SK-N-SH (cell line): ENCODE measurements around the gene TRAF1. TPM values are rescaled to one million over a fixed set of nuclear protein-coding genes. Genes with fewer than 3 reads are reported as not detected.

Experiments used
- CTCF ChIA-PET: fragments of 300-600, 350-600 bp; formaldehyde crosslinking; extraction: SDS; loops from one replicate; lab custom pipeline; 2021; lab: Yijun Ruan, JAX
- POLR2A ChIA-PET: fragments of 350-600 bp; sonication (Branson Sonifier 250); formaldehyde crosslinking; extraction: SDS; loops from one replicate; lab custom pipeline; 2020; ENCODE audit warnings: antibody characterized with exemption, inconsistent platforms; lab: Yijun Ruan, JAX
- DNase-seq: peaks from one replicate; pipeline ENCODE4 v3.0.0; 2012
- H2AFZ ChIP-seq: fragments of 200-600 bp; sonication (generic); 2 replicates; pipeline ENCODE4 v1.8.1; 2016; ENCODE audit warnings: antibody characterized with exemption, mild to moderate bottlenecking, low read depth
- H3F3A ChIP-seq: fragments of 200-600 bp; sonication (generic); replicated peaks from 2 replicates; pipeline ENCODE3; 2016; ENCODE audit warnings: antibody characterized with exemption, mild to moderate bottlenecking; ENCODE audit not compliant: insufficient read depth
- H3K27ac ChIP-seq, 2 experiments: fragments of 200-500 bp in 1 of 2; fragments of 200-600 bp in 1 of 2; sonication (Bioruptor generic) in 1 of 2; sonication (generic), shearing (Covaris generic) in 1 of 2; 2 replicates each; pipeline versions ENCODE4 v1.5.1 to v1.6.1; 2014 to 2016; ENCODE audit warnings: low read depth in 2 of 2, inconsistent platforms in 1 of 2, low read length in 1 of 2, mild to moderate bottlenecking in 1 of 2, mixed read lengths in 1 of 2
- H3K27me3 ChIP-seq: fragments of 200-600 bp; sonication (generic), shearing (Covaris generic); 2 replicates; pipeline ENCODE4 v1.6.1; 2016; ENCODE audit warnings: mixed run types; ENCODE audit not compliant: insufficient read depth
- H3K36me3 ChIP-seq, 2 experiments: fragments of 200-500 bp in 1 of 2; fragments of 200-600 bp in 1 of 2; sonication (Bioruptor generic) in 1 of 2; sonication (generic) in 1 of 2; replicated peaks in 1 of 2; 2 replicates each; pipeline versions ENCODE3 to v1.5.1; 2014 to 2016; ENCODE audit warnings: low read length in 1 of 2, mild to moderate bottlenecking in 1 of 2; ENCODE audit not compliant: insufficient read depth in 2 of 2, control insufficient read depth in 1 of 2
- H3K4me1 ChIP-seq, 2 experiments: fragments of 200-500 bp in 1 of 2; fragments of 200-600 bp in 1 of 2; sonication (Bioruptor generic) in 1 of 2; sonication (generic), shearing (Covaris generic) in 1 of 2; 2 replicates each; pipeline versions ENCODE4 v1.5.1 to v1.6.1; 2014 to 2016; ENCODE audit warnings: low read depth in 1 of 2, low read length in 1 of 2, mixed run types in 1 of 2; ENCODE audit not compliant: insufficient read depth in 2 of 2, control insufficient read depth in 1 of 2
- H3K4me2 ChIP-seq: fragments of 200-600 bp; sonication (generic), shearing (Covaris generic); 2 replicates; pipeline ENCODE4 v1.6.1; 2017; ENCODE audit warnings: mixed run types
- H3K4me3 ChIP-seq, 2 experiments: fragments of 200-500 bp in 1 of 2; fragments of 200-600 bp in 1 of 2; sonication (Bioruptor generic) in 1 of 2; sonication (generic), shearing (Covaris generic) in 1 of 2; 2 replicates each; pipeline versions ENCODE4 v1.5.1 to v1.8.1; 2014 to 2016; ENCODE audit warnings: low read depth in 2 of 2, inconsistent platforms in 1 of 2, low read length in 1 of 2, mild to moderate bottlenecking in 1 of 2, mixed read lengths in 1 of 2, moderate library complexity in 1 of 2
- H3K79me2 ChIP-seq: fragments of 200-600 bp; sonication (generic); 2 replicates; pipeline ENCODE4 v1.8.1; 2017; ENCODE audit warnings: mild to moderate bottlenecking; ENCODE audit not compliant: insufficient read depth
- H3K9ac ChIP-seq: fragments of 200-600 bp; sonication (generic); 2 replicates; pipeline ENCODE4 v1.6.1; 2017; ENCODE audit warnings: mixed run types
- H3K9me2 ChIP-seq: fragments of 200-600 bp; sonication (generic); 2 replicates; pipeline ENCODE4 v1.6.1; 2017; ENCODE audit warnings: mixed run types
- H3K9me3 ChIP-seq: fragments of 200-600 bp; sonication (generic); 2 replicates; pipeline ENCODE4 v1.6.1; 2017; ENCODE audit warnings: mixed run types, mild to moderate bottlenecking, moderate library complexity
- H4K20me1 ChIP-seq: fragments of 200-600 bp; sonication (generic); 2 replicates; pipeline ENCODE4 v1.6.1; 2017; ENCODE audit warnings: mild to moderate bottlenecking, mixed run types; ENCODE audit not compliant: insufficient read depth
- EP300 ChIP-seq, 2 experiments: IDR thresholded peaks; 2 replicates each; pipeline versions ENCODE4 v1.4.0 to v1.6.1; 2012; ENCODE audit warnings: borderline replicate concordance in 1 of 2, low read depth in 1 of 2, low read length in 1 of 2
- EZH2phosphoT487 ChIP-seq: fragments of 200-600 bp; sonication (generic); IDR thresholded peaks from 2 replicates; pipeline ENCODE4 v1.6.1; 2017; ENCODE audit warnings: low read depth, mixed run types, mild to moderate bottlenecking, antibody characterized with exemption, moderate library complexity, borderline replicate concordance
- FOSL2 ChIP-seq: IDR thresholded peaks from 2 replicates; pipeline ENCODE4 v1.4.0; 2012; ENCODE audit warnings: low read depth, mild to moderate bottlenecking, moderate library complexity, borderline replicate concordance
- FOXJ3 ChIP-seq: sonication (generic); formaldehyde crosslinking; IDR thresholded peaks from 2 replicates; pipeline ENCODE4 v1.5.1; 2020; ENCODE audit warnings: mild to moderate bottlenecking, missing genetic modification reagents
- FOXM1 ChIP-seq: IDR thresholded peaks from 2 replicates; pipeline ENCODE4 v1.4.0; 2012; ENCODE audit warnings: low read depth, mild to moderate bottlenecking
- GABPA ChIP-seq: IDR thresholded peaks from 2 replicates; pipeline ENCODE4 v1.4.0; 2012; ENCODE audit warnings: low read depth, mild to moderate bottlenecking
- GATA2 ChIP-seq: sonication (generic); formaldehyde crosslinking; IDR thresholded peaks from 2 replicates; pipeline ENCODE4 v1.5.0; 2020; ENCODE audit warnings: mild to moderate bottlenecking, missing genetic modification reagents
- MXI1 ChIP-seq: IDR thresholded peaks from 2 replicates; pipeline ENCODE4 v1.6.1; 2012; ENCODE audit warnings: mild to moderate bottlenecking, low read depth, low read length, improper control_type of control experiment
- NFIC ChIP-seq: IDR thresholded peaks from 2 replicates; pipeline ENCODE4 v1.4.0; 2012; ENCODE audit warnings: borderline replicate concordance
- NRF1 ChIP-seq: IDR thresholded peaks from 2 replicates; pipeline ENCODE4 v1.6.1; 2012; ENCODE audit warnings: low read depth, mild to moderate bottlenecking, low read length
- RCOR1 ChIP-seq: fragments of 150-350 bp; IDR thresholded peaks from 2 replicates; pipeline ENCODE4 v1.6.1; 2017; ENCODE audit warnings: antibody characterized with exemption, low read length
- RXRA ChIP-seq: IDR thresholded peaks from 2 replicates; pipeline ENCODE4 v1.4.0; 2012; ENCODE audit warnings: low read depth, mild to moderate bottlenecking, borderline replicate concordance
- SIN3A ChIP-seq: IDR thresholded peaks from 2 replicates; pipeline ENCODE4 v1.6.1; 2012; ENCODE audit warnings: low read depth, mild to moderate bottlenecking, low read length, moderate library complexity, borderline replicate concordance
- YY1 ChIP-seq: IDR thresholded peaks from 2 replicates; pipeline ENCODE4 v1.4.0; 2012; ENCODE audit warnings: low read depth, mild to moderate bottlenecking
- WGBS: methylation state at CpG from one replicate; pipeline ENCODE4 v1.1.6; 2017; ENCODE audit warnings: low lambda C conversion rate; 5-methylcytosine and 5-hydroxymethylcytosine counted together
- polyA plus RNA-seq, 3 experiments: library from polyadenylated mRNA; depleted of rRNA; stranded (reverse); fragments of >200 nt; gene quantifications; 2 replicates each; pipeline ENCODE4 v1.2.3, GENCODE V29; 2012
- TF ChIP-seq, protein P1 (sequence below): IDR thresholded peaks from 2 replicates; pipeline ENCODE4 v1.4.0; 2012; ENCODE audit warnings: low read depth
- TF ChIP-seq, protein P2 (sequence below): fragments of 200-600 bp; sonication (generic); IDR thresholded peaks from 2 replicates; pipeline ENCODE4 v1.6.1; 2017; ENCODE audit warnings: antibody characterized with exemption, mild to moderate bottlenecking, moderate library complexity
- TF ChIP-seq, protein P3 (sequence below): fragments of 150-350 bp; IDR thresholded peaks from 2 replicates; pipeline ENCODE4 v1.6.1; 2017; ENCODE audit warnings: antibody characterized with exemption, low read length, low read depth, borderline replicate concordance
- TF ChIP-seq, protein P4 (sequence below): IDR thresholded peaks from 2 replicates; pipeline ENCODE4 v1.4.0; 2012; ENCODE audit warnings: low read depth, borderline replicate concordance

TRAF1 gene
- polyA plus RNA-seq, 1 of the 3 experiments (the other 2 are of a cell fraction) = 1.2 TPM

DNA sequence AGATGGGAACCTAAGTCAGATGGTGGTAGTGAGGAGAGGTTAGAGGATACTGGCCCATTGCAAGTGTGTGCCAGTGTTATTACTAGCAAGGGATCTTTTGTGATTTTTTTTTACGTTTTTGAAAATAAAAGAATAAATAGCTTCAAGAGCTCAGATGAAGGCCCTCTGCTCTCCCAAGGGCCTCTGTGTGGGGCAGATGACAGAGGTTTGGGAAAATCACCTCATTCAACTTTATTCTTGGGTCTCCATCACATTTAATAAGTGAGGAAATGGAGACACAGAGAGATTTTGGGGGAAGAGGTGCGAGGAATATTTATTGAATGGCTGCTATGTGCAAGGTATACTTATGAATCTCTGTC is 10.1 kb upstream of the TRAF1 start:
- Histone ChIP-seq H3K9me2 (no peaks in the 10 kb centered on the region), H3K36me3 (no peaks in the 10 kb centered on the region), H3K27ac (peak overlapping the region; percentile 39 to 87; a peak in 3 of 4 replicates), H3K4me3 (peak overlapping the region in 1 of 2 experiments; percentile 53; a peak in 1 of 4 replicates), H3K9ac (no peak overlapping the region; the same call in 1 of the 2 replicates), H3K4me1 (peaks cover 32 to 56% of the 10 kb centered on the region in 2 experiments), H3K9me3 (no peaks in the 10 kb centered on the region), H3K27me3 (no peaks in the 10 kb centered on the region), H2AFZ (peak overlapping the region; percentile 76; the same call in 1 of the 2 replicates), H3K79me2 (no peaks in the 10 kb centered on the region), H3K4me2 (peak overlapping the region; percentile 47; the same call in 1 of the 2 replicates), H4K20me1 (no peaks in the 10 kb centered on the region), H3F3A (peaks cover 38% of the 10 kb centered on the region)
- TF ChIP-seq FOXJ3 (CRISPR knock-in tag) (no peak), SIN3A (no peak), EP300 (IDR thresholded peaks at IDR 0.05; ENCODE audit: borderline replicate concordance in 1 of 2, low read depth in 1 of 2, low read length in 1 of 2) (no peak), EZH2phosphoT487 (no peak), RCOR1 (no peak), YY1 (no peak), GABPA (no peak), GATA2 (CRISPR knock-in tag) (no peak)
- TF ChIP-seq, protein P1, sequence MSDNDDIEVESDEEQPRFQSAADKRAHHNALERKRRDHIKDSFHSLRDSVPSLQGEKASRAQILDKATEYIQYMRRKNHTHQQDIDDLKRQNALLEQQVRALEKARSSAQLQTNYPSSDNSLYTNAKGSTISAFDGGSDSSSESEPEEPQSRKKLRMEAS = no peak
- TF ChIP-seq, protein P2, sequence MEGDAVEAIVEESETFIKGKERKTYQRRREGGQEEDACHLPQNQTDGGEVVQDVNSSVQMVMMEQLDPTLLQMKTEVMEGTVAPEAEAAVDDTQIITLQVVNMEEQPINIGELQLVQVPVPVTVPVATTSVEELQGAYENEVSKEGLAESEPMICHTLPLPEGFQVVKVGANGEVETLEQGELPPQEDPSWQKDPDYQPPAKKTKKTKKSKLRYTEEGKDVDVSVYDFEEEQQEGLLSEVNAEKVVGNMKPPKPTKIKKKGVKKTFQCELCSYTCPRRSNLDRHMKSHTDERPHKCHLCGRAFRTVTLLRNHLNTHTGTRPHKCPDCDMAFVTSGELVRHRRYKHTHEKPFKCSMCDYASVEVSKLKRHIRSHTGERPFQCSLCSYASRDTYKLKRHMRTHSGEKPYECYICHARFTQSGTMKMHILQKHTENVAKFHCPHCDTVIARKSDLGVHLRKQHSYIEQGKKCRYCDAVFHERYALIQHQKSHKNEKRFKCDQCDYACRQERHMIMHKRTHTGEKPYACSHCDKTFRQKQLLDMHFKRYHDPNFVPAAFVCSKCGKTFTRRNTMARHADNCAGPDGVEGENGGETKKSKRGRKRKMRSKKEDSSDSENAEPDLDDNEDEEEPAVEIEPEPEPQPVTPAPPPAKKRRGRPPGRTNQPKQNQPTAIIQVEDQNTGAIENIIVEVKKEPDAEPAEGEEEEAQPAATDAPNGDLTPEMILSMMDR = no peak
- TF ChIP-seq, protein P3, sequence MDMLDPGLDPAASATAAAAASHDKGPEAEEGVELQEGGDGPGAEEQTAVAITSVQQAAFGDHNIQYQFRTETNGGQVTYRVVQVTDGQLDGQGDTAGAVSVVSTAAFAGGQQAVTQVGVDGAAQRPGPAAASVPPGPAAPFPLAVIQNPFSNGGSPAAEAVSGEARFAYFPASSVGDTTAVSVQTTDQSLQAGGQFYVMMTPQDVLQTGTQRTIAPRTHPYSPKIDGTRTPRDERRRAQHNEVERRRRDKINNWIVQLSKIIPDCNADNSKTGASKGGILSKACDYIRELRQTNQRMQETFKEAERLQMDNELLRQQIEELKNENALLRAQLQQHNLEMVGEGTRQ = no peak
- ChIA-PET POLR2A (interaction anchor here (2.1 kb wide), 1 partner anchor 16 kb away, joined by 10 read pairs; no protein-coding TSS in a partner anchor), CTCF (interaction anchor here (0.6 to 3.6 kb wide), 24 partner anchors 9 to 317 kb away, joined by 3 to 42 read pairs (median 4); partner anchors contain the start of genes FBXW2 and TRAF1)
- whole genome bisulfite sequencing = 48% methylated on average over 2 of the region's 2 CpGs
- DNase-seq = no peak

- Histone ChIP-seq H3K9me2 (no peaks in the 10 kb centered on the region), H2AFZ (peak overlapping the region; percentile 59), H3K4me2 (peak overlapping the region; percentile 94), H3K9me3 (no peaks in the 10 kb centered on the region), H3K27ac (peak overlapping the region; percentile 87 to 98), H3K4me1 (peaks cover 38 to 56% of the 10 kb centered on the region in 2 experiments), H3F3A (peaks cover 43% of the 10 kb centered on the region), H3K36me3 (no peaks in the 10 kb centered on the region), H3K79me2 (no peaks in the 10 kb centered on the region), H3K4me3 (peak overlapping the region; percentile 31 to 53; a peak in 3 of 4 replicates), H4K20me1 (no peaks in the 10 kb centered on the region), H3K27me3 (no peaks in the 10 kb centered on the region), H3K9ac (peak overlapping the region; percentile 69)
- ChIA-PET POLR2A (interaction anchor here (0.6 to 2.1 kb wide), 4 partner anchors 16 to 60 kb away, joined by 3 to 10 read pairs (median 9); partner anchors contain the start of gene PHF19), CTCF (interaction anchor here (0.5 to 3.6 kb wide), 27 partner anchors 10 to 939 kb away, joined by 3 to 42 read pairs (median 4); partner anchors contain the start of genes FBXW2, PHF19 and TRAF1)
- DNase-seq = peak; percentile 83
- WGBS = 13% methylated on average over 10 of the region's 10 CpGs
- no peak for TF ChIP-seq RXRA
- no peak for TF ChIP-seq GABPA
- TF ChIP-seq, protein P3 = no peak
- peak; percentile 92 for TF ChIP-seq NFIC
- TF ChIP-seq NRF1 = no peak
- TF ChIP-seq EZH2phosphoT487 = no peak
- TF ChIP-seq FOXM1 = no peak
- TF ChIP-seq GATA2 (CRISPR knock-in tag) = no peak
- peak; percentile 61; the same call in 1 of the 2 replicates for TF ChIP-seq MXI1
- TF ChIP-seq FOSL2 = peak; percentile 67
- TF ChIP-seq, protein P4, sequence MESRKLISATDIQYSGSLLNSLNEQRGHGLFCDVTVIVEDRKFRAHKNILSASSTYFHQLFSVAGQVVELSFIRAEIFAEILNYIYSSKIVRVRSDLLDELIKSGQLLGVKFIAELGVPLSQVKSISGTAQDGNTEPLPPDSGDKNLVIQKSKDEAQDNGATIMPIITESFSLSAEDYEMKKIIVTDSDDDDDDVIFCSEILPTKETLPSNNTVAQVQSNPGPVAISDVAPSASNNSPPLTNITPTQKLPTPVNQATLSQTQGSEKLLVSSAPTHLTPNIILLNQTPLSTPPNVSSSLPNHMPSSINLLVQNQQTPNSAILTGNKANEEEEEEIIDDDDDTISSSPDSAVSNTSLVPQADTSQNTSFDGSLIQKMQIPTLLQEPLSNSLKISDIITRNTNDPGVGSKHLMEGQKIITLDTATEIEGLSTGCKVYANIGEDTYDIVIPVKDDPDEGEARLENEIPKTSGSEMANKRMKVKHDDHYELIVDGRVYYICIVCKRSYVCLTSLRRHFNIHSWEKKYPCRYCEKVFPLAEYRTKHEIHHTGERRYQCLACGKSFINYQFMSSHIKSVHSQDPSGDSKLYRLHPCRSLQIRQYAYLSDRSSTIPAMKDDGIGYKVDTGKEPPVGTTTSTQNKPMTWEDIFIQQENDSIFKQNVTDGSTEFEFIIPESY = no peak
Measured at GRCh38 chr9:120936011-120936763, 9.6 kb upstream of the TRAF1 start.
